HG03378 (cell line): ENCODE results near the gene NHP2.
"Not testable (repeated sequence)": the region's sequence is repeated elsewhere in the genome, so short reads cannot be mapped to it uniquely, and the experiment has no call there.

Experiments used
- ATAC-seq: cut with Tn5 transposase; IDR thresholded peaks from one replicate; pipeline ENCODE4 v1.9.1; 2021; ENCODE audit warnings: mild to moderate bottlenecking, moderate library complexity; ENCODE audit not compliant: unreplicated experiment

NHP2 gene

DNA sequence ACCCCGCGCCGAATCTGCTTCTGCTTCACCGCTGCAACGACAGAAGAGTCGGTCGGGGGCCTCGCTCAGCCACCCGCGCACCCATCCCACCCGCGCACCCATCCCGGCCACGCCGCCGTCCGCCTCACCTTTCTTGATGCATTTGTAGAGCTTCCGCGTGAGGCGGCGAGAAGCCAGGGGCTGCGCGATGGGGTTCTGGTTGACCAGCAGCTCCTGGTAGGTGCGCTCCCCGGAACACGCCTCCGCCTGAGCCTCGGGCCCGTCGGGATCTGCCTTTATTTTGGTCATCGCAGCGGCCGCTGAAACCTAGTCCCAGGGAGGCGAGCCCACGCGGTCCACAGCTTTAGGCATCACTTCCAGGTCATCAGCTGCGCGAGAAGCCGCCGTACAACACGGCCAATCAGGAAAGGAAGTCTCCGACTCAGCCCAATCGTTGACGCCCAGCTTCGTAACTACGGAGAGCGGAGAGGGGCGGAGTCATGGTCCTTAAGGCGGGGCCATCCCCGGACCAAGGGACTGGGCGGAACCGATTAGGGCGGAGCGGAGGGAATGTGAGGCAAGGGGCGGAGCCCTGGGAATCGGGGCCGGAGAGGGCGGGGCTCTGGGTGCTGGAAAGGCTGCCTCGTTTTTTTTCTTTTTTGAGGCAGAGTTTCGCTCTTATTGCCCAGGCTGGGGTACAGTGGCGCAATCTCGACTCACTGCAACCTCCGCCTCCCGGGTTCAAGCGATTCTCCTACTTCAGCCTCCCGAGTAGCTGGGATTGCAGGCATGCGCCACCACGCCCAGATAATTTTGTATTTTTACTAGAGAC, at the start of gene NHP2:
TSS of gene NHP2 (minus strand) at position 356 of the 811 bp plus-strand sequence. CDS start at position 288, 68 bp downstream.
- ATAC-seq, result peak; percentile 96

- ATAC-seq, result no peak
These were observed 48.9 kb upstream of the NHP2 start for GRCh38 chr5:178202541-178202940.

DNA sequence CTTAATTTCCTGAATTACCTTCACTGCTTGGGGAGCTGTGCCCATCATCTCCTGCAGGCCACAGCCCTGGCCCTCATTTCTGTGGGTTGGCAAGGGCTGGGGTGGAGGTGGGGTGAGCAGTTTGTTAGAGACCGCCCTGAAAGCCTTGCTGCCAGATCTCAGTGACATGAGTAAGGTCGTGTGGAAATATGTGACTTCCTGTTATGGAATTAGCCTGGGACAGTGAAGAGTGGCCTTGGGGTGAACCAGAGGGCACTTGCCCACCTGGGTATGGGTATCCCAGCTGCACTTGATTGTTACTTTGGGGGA, 48.2 kb upstream of the NHP2 start:
- no peak for ATAC-seq

DNA sequence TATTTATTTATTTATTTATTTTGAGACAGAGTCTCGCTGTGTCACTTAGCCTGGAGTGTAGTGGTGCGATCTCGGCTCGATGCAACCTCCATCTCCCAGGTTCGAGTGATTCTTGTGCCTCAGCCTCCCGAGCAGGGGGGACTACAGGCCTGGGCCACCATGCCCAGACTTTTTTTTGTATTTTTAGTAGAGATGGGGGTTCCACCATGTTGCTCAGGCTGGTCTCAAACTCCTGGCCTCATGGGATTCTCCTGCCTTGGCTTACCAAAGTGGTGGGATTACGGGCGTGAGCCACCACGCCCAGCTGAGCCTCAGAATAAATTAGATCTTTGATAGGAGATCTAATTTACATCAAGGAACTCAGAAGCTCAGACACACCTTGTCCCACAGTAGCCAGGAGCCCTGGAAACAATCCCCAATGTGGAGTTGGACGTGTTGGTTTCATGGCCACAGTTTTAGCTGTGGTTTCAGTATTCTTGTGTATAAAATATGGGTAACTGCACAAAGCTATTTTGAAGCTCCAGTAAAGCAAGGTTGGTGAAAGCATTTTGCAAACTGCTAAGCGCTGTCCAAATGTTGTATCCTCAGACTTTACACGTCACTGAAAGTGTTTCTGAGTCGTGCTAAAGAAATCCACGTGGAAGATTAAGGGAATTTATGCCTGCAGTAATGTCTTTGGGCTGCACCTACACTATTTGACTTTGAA, 47.7 kb upstream of the NHP2 start:
- ATAC-seq, result no peak

DNA sequence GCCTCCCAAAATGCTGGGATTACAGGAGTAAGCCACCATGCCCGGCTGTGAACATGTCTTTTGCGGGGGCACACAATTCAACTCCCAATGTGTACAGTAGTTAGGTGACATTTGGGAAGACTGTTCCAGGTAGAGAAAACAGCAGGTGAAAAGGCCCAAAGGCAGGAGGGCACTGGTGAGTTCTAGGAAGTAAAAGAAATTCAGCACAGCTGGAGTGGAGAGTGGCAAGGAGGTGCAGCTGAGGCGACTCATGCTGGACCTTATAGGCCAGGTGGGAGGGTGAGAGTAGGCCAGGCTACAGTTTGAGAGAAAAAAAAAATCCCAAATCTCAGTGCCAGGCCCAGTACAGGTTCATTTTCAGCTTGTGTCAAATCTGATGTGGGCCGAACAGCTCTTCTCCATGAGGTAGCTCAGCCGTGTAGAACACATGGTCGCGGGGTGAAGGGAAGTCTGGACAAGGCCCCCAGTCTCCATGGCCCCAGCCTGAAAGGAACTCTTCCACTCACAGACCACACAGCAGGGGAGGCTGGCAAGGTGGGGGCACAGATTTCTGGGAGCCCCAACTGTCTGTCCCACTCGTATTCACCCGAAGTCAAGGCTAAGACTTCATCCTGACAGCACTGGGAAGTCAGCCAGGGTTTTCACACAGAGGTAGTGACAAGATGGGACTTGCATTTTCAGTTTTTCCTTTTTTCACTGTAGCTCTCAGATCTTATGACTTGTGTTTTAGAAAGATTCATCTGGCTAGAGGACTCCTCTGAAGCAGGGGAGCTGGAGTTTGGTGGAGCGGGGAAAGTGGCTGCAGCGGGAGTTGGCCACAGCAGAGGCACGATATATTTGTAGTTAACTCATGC, 46.1 kb upstream of the NHP2 start:
- no peak for ATAC-seq

DNA sequence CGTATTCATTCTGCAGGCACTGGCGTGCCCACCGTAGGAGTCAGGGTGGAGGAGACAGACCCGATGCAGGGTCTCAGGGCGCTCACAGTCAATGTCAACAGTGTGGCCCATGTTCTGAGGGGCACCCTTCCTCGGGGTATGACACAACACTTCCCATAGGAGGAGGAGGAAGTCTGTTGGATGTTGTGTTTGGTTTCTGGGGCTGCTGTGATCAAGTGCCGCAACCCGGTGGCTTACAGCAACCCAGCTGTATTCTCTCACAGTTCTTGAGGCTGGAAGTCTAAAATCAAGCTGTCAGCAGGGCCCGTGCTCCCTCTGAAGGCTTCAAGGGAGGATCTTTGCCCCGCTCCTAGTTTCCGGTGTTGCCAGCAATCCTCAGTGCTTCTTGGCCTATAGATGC, 45.0 kb upstream of the NHP2 start:
- ATAC-seq, result no peak

GRCh38 chr5:178198151-178198550, 44.5 kb upstream of the NHP2 start:
- not testable (repeated sequence) for ATAC-seq

DNA sequence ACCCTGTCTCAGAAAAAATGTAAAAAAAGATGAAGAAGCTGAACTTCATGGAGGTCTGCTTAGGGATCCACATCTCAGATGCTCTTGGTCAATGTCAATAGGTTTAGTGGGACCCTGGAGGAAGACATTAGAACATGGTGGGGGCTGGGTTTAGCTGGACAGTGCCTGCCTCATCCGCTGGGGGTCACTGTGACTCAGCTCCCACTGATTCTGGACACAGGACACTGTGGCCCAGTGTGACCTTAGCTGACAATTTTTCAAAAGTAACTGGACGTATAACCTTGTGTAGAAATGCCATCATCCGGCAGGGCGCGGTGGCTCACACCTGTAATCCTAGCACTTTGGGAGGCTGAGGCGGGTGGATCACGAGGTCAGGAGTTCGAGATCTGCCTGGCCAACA, 43.3 kb upstream of the NHP2 start:
- no peak for ATAC-seq

DNA sequence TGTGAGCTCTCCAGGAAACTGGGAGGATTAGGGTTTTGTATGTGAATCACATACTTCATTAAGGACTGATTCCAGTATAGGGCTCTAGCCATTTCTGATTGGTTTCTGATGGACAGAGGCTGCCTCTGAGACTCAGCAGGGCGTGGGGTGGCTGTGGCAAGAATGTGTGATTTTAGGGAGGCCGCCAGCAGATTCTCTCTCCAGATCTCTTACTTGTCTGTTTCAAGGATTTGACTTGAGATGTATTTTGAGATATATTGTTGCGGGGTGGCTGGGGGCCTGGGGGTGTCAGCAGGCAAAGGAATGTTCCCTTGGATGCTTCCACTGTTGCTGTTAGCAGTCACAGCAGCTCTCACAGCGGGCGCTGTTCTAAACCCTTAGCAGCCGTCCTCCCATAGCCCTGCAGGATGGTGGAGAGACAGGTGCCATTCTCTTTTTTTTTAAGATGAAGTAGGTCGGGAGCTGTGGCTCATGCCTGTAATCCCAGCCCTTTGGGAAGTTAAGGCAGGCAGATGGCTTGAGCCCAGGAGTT, 42.7 kb upstream of the NHP2 start:
- no peak for ATAC-seq

DNA sequence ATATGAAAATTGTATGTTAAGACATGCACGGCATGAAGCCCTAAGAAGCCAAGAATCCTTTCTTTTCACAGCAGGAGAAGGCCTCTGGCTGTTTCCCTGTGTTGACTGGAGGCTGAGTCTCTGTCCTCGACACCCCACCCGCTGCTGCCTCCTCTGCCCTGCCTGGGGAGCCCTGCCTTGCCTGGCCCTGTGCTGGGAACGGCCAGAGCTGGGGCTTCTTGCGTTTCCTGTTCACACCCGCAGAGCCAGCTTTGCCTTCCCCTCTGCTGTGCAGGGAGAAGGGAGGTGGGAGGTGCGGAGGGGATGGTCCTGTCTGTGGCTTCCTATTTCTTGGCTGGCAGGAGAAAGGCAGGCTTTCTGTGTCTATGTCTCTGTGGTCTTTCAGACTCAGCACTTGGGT, 40.3 kb upstream of the NHP2 start:
- no peak for ATAC-seq

GRCh38 chr5:178193251-178193809, 39.6 kb upstream of the NHP2 start:
- no peak for ATAC-seq

GRCh38 chr5:178192787-178193186, 39.1 kb upstream of the NHP2 start:
- no peak for ATAC-seq

DNA sequence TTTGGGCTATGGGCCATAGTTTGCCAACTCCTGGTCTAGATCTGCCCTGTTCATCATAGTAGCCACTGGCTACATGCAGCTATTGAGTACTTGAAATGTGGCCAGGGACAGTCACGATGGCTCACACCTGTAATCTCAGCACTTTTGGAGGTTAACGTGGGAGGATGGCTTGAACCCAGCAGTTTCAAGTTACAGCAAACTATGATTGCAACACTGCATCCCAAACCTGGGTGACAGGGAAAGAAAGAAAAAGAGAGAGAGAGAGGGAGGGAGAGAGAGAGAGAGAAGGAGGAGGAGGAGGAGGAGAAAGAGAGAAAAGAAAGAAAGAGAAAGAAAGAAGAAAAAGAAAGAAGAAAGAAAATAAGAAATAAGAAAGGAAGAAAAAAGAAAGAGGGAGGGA, 38.6 kb upstream of the NHP2 start:
- ATAC-seq, result no peak

- ATAC-seq, result no peak
These were observed 38.0 kb upstream of the NHP2 start for GRCh38 chr5:178191661-178192060.

GRCh38 chr5:178189433-178189832, 35.7 kb upstream of the NHP2 start:
- ATAC-seq, result no peak

- no peak for ATAC-seq
These were observed 33.3 kb upstream of the NHP2 start, which contains the start of gene GMCL2 for GRCh38 chr5:178187014-178187413. GMCL2 (minus strand) TSS chr5:178187371; CDS start chr5:178187299, 72 bp downstream.

- ATAC-seq, result no peak
These were observed 32.7 kb upstream of the NHP2 start for GRCh38 chr5:178186427-178186826.

GRCh38 chr5:178182158-178182876, 28.6 kb upstream of the NHP2 start:
- no peak for ATAC-seq

DNA sequence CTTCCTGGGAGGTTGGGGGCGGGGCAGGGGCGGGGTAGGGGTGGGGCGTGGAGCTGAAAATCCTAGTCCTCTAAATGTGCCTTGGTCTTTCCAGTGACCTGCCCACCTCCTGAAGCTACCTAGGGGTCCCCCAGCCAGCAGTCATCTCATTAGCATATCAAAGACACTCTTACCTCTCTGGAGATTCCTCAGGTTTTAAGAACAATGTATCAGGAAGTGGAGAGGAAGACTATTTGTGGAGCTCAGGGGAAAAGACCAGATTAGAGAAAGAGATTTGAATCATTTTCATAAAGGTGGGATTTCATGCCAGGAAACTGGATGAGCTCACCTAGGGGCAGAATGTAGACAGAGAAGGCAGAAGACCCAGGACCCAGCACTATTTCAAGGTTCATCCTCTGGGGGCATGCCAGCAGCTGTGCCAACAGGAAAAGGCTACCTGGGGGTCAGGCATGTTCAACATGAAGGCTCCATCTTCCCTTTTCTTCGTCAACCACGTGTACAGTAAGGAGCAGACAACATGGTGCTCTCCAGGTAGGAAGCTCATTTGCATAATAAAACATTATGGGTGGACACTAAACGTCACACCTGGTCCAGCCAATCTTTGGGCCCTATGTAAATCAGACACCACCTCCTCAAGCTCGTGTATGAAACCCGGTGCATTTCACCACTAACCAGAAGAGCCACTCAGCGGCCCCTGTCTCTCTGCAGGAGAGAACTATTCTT, 26.6 kb upstream of the NHP2 start:
- no peak for ATAC-seq

GRCh38 chr5:178177569-178177968, 23.9 kb upstream of the NHP2 start:
- ATAC-seq, result no peak
